ENCODE data around the gene ANAPC1.
"Not testable (repeated sequence)": the region's sequence is repeated elsewhere in the genome, so short reads cannot be mapped to it uniquely, and the experiment has no call there.

Gene ANAPC1

DNA sequence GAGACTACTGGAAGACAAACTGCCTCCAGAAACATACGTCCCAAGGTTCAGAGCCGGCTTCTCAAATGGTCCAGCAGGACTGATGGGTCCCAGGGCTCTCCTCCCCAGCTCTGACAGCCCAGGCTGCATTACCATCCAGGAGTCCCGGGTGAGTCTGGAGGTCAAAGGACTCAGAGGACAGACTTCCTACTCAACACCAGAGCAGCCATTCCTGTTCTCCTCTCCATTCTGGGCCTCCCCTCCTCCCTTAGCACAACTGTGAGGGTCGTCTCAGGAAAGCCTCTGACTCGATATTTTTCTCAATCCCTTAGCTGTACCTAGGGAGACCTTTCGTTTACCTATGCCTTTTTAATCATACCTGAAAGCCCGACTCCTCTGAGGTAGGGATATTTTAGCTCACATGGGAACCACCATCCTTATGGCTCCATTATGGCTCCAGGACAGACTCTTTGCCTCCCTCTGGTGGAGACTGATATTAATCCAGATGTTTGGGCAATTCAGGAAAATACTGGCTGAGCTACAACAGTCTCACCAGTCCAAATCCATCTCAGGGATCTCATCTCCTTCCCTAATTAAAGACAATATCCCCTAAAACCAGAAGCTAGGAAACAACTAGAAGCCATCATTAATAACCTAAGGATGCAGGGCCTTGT, 70.9 kb downstream of the ANAPC1 start:
- not testable (repeated sequence) for DNase-seq (ENCODE audit: low spot score)

DNA sequence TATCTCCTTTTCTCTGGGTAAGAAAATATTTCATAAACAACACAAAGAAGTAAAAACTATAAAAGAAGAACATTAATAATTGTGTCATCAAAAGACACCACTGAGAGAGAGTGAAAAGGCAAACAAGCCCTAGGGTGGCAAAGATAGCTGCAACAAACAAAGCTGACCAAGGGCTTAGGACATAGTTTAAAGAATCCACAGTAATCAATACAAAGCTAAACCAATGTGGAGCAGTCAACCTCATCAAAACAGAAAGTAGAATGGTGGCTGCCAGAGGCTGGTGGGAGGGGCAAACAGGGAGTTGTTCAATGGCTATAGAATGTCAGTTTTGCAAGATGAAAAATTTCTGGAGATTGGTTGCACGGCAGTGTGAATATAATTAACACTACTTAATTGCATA, 93.4 kb downstream of the ANAPC1 start:
- DNase-seq (ENCODE audit: low spot score), result not testable (repeated sequence)

DNA sequence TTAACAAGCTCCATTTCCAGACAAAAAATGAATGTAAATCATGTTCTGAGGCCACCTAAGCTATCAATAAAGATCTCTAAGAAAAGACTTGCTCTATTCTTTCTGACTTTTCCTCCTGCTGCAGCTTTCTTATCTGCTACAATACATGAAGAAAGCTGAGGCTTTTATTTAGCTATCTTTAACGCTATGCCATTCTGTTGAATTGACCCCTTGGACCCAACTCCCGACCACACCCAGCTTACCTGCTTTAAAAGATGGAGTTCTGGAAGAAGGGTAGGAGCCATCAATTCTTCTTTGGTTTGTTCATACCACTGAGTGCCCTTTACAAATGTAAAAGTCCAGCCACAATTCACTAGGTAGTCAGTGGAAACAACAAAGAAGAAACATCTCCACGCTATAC, 99.9 kb downstream of the ANAPC1 start:
- not testable (repeated sequence) for DNase-seq (ENCODE audit: low spot score)

DNA sequence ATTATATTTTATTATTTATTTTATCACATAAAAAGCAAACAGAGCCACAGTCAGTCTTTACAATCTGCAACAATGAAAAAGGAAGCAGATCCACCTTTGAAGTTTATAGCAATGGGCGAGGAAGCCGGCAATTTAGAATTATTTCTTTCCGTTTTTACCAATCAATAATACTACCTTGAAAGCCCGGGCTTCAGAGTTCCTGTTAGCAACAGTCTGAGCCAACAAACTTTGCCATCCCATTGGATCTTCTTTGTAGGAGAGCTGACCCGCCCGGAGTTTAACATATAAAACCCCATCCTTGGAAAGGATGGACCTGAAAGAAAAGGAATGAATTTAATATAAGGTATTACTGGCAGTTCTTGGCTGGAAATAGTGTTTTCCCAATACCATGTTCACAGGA, 101.8 kb downstream of the ANAPC1 start:
- not testable (repeated sequence) for DNase-seq (ENCODE audit: low spot score)

DNA sequence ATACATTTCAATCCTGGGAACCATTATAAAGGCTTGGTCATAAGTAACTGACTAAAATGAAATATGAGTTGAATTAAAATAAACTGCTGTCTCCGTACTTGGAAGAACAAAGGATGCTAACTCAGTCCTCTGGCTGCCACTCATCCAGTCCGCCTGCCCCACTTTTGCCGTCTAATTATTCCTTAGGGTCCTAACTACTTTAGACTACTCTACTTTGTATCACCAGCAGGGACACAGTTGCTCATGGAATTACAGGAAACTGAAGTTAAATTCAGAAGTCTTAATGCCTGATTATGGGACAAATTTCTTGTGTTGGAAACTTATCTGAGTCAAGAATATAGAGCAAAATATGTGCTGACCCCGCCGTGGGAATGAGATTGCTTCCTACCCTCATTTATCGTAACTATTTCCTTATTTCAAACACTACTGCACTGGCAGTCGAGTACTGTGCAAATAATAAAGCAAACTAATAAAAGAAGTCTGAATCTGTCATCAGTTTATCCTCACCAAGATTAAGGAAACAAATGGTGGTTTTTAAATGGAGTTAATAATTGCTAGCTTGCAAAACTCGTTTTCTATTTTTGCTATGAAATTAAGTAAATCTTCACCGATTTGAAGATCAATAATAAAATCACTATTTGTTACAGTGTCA, 102.4 kb downstream of the ANAPC1 start:
- DNase-seq (ENCODE audit: low spot score), result not testable (repeated sequence)

DNA sequence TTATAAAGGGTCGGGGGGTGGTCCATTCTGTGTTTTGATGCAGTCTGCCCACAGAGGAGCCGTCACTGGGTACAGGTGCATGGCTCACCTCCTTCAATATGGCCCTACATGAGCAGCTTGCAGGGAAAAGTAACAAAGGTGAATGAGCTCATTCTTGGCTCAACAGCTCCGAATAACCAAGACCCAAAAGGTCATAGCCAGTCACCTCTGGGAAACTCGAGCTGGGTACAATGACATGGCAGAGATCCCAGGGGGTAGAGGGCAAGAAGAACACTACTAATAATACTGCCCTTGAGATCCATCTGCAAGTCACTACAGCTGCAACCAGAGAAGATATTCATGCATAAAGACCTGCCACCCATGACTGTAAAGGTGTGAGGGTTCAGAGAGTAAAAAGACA, 106.8 kb downstream of the ANAPC1 start:
- not testable (repeated sequence) for DNase-seq (ENCODE audit: low spot score)

DNA sequence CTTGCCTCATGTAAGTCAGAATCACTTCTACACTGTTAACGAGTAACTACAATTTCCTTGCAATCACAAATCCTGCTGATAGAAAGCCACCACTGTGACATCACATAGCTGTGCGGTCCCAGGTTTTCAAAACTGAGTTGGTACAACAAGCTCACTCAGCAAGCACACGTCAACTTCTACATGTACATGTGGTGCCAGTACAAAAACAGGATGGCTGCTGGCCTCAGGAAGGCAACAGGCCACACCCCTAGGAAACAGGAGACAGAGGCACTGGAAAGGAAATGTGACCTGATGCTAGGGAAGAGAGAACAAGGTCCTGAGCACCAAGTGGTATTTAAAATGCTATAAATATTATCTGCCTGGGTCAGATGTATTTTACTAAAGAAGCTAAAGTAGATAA, 107.7 kb downstream of the ANAPC1 start:
- DNase-seq (ENCODE audit: low spot score), result not testable (repeated sequence)

DNA sequence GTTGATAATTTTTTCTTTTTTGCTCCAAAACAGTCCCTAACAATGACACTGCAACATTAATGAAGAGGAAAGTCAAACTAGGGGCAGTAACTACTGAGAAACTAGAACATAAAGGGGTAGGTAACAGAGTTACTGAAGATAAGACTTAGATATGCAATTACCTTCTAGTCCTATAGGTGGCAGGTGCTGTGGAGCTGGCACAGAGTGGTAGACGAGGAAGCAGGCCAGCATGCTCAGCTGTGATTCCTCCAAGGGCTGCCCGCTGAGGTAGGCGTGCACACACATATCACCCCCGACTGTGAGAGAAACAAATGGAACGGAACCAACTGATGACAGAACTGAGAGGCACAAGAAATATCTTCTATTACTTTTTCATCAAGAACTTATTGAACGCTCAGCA, 111.8 kb downstream of the ANAPC1 start:
- not testable (repeated sequence) for DNase-seq (ENCODE audit: low spot score)

DNA sequence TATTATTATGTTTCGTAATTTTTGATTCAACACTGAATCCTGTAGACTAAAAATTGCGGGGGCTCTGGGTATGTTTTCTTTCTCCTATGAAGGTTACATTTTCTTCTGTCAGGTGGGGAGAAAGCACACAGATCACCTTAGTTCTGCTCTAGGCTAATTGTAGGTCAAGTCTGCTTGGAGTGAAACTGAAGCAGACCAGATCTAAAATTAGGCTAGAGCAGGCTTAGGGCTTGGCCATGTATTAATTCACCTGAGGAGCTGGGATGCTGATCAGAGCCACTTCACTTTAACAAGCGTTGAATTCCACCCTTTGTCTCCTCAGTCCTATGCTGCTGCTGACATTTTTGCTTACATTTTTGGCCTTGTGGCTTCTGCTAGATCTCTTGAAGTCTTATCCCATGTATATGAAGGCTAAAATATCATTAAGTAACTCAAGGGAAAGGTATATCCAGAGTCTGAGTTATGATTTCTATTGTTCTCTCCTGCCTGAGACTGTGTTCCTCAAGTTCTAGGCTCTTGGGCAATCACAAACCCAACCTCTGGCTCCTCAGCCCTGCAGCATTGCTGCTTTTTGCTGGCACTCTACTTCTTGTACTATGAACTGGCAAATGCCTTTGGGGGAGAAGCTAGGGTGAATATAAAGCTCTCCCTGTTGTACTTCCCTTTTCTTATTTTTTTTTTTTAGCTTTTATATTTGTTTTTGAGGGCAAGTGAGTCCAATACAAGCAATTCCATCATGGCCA, 112.9 kb downstream of the ANAPC1 start:
- DNase-seq (ENCODE audit: low spot score), result not testable (repeated sequence)

DNA sequence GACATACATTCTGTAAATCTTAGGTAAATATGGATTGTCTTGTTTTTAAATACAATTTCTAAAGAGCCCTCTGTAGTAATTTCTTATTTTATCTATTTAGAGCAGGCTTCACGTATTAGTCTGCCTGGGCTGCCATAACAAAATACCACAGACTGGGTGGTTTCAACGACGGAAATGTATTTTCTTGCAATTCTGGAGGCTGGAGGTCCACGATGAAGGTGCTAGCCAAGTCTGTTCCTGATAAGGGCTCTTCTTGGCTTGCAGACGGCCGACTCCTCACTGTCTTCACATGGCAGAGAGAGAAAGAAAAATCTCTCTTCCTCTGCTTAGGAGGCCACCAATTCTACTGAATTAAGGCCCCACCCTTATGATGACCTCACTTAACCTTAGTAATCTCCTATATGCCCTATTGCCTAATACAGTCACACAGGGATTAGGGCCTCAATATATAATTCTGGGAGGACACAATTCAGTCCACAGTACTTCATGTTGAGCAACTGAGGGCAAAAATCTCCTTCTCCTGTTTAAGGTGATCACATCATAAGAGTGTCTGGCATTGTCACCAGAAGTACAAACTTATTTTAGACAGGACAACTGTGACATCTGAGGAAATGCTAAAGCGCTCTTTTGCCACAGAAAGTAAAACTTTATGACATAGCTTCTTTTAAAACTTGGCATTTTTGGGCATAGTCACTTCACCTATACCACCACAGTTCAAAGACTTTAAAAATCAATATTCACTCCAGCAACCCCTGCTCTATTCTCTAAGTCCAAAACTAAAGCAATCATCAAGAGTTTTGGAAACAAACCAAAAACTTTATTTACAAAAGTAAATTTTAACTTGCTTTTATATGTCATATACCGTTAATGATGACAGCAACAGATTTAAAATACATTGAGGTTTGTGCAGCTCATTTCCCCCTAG, 115.5 kb downstream of the ANAPC1 start:
- not testable (repeated sequence) for DNase-seq (ENCODE audit: low spot score)

DNA sequence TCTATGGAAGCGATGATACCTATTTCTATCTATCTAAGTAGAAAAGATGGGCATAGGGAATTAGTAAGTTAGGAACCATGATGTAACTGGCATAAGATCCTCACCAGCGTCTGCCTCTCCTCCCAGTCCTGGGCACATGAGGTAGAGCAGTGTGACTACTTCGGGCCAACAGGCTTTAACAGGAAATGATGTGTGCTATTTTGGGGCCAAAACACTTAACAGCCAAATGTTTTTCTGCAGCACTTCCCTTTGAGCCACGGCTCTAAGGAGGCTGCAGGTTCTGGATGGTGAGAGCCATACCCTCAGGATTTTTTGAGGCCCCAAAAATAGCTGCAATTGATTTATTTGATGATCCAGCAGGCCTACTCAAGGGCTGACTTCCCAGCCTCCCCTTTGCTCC, 116.9 kb downstream of the ANAPC1 start:
- not testable (repeated sequence) for DNase-seq (ENCODE audit: low spot score)

DNA sequence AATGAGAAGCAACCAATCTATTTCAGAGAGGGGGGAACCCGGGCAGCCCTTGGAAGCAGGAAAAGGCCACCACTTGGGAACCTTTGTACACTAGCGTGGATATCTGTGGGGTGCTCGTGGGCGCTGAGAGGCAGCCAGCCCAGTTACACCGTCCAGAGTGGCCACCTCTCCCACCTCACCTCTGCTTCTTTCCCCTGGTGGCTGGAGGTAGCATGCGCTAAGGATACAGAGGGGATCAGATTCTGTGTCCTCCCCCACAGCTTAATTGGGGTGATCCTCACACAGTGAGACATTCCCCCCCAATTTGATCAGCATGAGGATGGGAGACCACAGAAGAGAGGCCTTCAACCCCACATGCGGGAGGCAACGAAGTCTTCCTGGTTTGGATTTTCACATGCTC, 117.7 kb downstream of the ANAPC1 start:
- not testable (repeated sequence) for DNase-seq (ENCODE audit: low spot score)

DNA sequence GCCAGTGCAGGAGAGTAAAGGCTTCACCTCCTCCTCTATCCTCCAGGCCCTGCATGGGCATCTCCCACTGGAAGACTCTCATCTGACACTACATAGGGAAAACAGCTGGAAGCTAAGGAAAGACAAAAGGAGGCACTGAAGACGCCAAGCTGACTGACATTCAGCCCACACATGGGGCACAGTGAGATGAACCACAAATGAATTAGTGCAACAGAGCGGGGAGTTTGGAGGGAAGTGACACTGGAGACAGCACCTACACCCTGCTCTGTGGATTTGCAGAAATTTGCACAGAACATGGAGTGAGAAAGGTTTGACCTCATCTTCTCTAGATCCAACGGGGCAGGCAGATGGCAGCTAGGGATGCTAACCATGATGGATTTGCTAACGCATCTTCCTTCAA, 119.8 kb downstream of the ANAPC1 start:
- not testable (repeated sequence) for DNase-seq (ENCODE audit: low spot score)

DNA sequence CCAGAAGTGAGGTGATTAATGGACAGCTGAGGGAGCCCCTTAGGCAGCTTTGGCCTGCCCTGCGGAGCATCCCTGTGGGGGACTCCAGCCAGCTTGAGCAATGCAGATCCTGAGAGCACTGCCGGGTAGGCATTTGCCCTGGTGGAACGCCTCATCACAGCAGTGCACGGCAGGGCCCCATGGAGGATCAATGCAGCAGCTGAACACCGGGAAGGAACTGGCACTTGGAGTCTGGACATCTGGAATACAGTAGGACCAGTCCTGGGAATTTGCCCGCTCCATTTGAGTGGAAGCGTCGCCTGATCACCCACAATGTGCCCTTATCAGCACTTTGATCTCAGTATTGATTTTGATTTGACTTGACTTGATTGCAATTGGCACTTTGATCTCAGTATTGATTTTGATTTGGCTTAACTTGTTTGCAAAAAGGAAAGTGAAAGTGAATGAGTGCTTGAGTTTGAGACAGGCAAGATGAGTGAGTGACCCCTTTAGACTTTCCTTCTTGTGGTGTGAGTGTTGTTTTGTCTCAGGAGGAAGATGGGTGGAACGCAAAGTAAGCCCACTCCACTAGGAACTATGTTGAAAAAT, 123.2 kb downstream of the ANAPC1 start:
- DNase-seq (ENCODE audit: low spot score), result not testable (repeated sequence)

DNA sequence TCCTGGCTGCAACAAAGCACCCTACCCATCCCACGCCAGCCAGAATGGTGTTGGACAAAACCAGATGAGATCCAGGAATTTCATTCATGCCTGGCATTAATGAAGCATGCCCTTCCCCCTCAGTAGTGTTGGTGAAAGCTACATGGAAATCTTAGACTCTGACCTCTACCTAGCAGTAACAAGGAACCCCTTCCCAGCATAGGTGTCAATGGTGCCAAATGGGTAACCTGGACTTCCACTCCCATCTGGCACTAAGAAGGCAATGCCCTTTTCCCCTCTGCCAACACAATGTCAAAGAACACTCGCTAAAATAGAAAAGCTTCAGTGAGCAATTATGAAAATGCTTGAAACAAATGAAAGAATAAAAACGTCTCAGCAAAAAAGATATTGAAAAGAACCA, 131.5 kb downstream of the ANAPC1 start:
- DNase-seq (ENCODE audit: low spot score), result not testable (repeated sequence)

DNA sequence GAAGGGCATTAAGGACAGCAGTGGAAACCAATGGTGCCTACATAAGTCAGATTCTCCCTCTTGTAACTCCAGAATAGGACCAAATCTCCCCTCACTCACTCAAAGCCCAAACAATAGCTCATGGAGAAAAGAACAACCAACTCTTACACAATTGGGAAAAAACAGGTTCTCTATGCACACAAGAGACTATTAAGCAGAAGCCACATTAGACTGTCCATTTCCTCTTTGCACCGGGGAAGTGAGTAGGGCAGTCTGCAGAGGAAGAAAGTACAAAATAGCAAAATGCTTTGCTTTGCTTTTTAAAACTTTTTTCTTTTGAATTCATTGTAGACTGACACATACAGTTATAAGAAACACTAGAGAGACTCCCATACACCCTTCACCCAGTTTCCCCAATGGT, 133.4 kb downstream of the ANAPC1 start:
- not testable (repeated sequence) for DNase-seq (ENCODE audit: low spot score)

DNA sequence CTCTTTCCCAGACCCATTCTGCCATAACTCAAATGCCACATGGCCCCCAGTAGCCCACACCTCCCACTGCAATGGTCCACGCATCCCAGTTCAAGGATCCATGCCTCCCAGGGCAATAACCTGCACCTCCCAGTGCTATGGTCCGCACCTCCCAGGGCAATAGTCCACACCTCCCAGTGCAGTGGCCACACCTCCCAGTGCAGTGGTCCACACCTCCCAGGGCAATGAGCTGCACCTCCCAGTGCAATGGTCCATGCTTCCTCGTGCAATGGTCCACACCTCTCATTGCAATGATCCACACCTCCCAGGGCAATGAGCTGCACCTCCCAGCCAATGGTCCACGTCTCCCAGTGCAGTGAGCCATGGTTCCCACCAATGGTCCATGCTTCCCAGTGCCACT, 135.6 kb downstream of the ANAPC1 start:
- not testable (repeated sequence) for DNase-seq (ENCODE audit: low spot score)

DNA sequence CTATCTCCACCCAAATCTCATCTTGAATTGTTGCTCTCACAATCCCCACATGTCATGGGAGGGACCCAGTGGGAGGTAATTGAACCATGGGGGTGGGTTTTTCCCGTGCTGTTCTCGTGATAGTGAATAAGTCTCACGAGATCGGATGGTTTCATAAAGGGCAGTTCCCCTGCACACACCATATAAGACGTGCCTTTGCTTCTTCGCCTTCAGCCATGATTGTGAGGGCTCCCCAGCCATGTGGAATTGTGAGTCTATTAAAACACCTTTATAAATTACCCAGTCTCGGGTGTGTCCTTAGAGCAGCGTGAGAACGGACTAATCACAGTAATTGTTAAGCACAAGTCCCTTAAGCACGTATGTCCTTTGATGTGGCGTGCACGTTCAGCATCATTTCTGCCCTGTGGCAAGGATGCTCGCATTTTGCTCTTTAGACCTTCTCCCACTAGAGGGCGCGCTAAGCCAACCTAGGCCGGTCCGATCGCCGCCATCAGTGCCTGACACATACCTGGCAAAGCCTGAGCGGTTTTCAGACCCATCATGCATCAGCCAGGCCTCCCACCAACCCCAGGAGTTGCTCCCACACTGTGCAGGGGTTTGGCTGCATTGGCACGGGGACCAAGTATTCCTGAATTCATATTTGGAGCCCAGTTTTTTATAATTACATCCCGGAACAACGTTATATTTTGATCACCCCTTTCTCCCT, 136.4 kb downstream of the ANAPC1 start:
- DNase-seq (ENCODE audit: low spot score), result not testable (repeated sequence)

DNA sequence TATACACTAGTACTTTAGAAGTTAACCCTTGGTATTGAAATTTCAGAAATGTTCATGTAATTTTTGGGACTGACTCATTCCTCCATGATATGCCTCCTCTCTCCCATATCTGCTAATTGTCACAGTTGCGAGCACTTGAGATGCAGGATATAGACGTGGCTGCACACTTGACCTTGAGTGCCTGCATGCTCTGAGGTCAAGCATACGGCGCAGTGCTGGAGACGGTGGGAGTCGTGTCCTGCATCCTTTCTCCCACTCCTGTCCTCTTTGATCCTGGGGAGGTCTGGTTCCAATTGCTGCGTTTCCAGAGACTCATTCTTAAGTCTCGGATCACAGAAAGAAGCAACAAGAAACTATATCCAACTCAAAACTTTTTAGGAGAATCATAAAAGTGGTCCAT, 139.2 kb downstream of the ANAPC1 start:
- not testable (repeated sequence) for DNase-seq (ENCODE audit: low spot score)

DNA sequence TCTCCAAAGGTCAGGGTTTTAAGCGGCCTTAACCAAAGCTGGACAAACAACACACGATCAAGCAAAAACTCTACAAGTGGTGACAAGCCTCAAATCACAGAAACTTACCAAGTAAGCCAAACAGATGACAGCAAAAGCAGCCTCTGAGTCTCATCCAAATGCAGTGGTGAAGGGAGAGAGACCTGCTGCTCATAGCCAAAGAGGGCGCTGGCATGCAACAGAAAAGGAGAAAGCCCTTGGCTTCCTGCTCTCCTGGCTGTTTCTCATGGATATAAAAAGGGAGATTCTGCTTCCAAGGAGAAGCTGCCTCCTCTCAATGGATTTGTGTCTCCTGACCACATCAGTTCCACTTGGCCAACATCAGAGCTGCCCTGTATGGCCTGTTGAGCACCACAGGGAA, 142.5 kb downstream of the ANAPC1 start:
- not testable (repeated sequence) for DNase-seq (ENCODE audit: low spot score)

Data from LoVo (cell line).